T-helper 17 cell (primary cell): ENCODE data around the gene CDYL2. TPM values are rescaled to one million over a fixed set of nuclear protein-coding genes. Genes with fewer than 3 reads are reported as not detected.
A peak's percentile ranks its signal among the peaks of the same experiment; 100 is the strongest.

Experiments
- ATAC-seq: fragments of 150-1000 bp; cut with Tn5 transposase; 2 replicates; pipeline ENCODE4 v1.10.0; 2021; ENCODE audit warnings: mild to moderate bottlenecking, moderate library complexity
- DNase-seq, 3 donors: peaks; one replicate each; pipeline versions ENCODE4 v3.0.0 to v3.0.0-alpha.2; 2020 to 2021
- H3K9me3 ChIP-seq: one replicate; pipeline ENCODE4 v1.7.0; 2013; ENCODE audit warnings: low read length, mild to moderate bottlenecking; ENCODE audit not compliant: control insufficient read depth, poor library complexity, severe bottlenecking
- H3K27ac Mint-ChIP-seq: one replicate; pipeline ENCODE4 v1.8.0; 2022; ENCODE audit warnings: mild to moderate bottlenecking, moderate library complexity, mixed read lengths
- H3K27me3 Mint-ChIP-seq: one replicate; pipeline ENCODE4 v1.8.0; 2022; ENCODE audit warnings: mixed read lengths
- H3K36me3 Mint-ChIP-seq: one replicate; pipeline ENCODE4 v1.8.0; 2022; ENCODE audit warnings: low read depth, mixed read lengths
- H3K4me1 Mint-ChIP-seq: one replicate; pipeline ENCODE4 v1.8.0; 2022; ENCODE audit warnings: mild to moderate bottlenecking, mixed read lengths
- H3K4me3 Mint-ChIP-seq: one replicate; pipeline ENCODE4 v1.8.0; 2022; ENCODE audit warnings: mild to moderate bottlenecking, moderate library complexity, mixed read lengths
- total RNA-seq, 4 donors: library from RNA in 2 of 4; stranded (reverse) in 2 of 4; gene quantifications; one replicate each; pipeline ENCODE4 v1.2.3 and lab custom pipeline; 2022 to 2026

The CDYL2 gene, protein sequence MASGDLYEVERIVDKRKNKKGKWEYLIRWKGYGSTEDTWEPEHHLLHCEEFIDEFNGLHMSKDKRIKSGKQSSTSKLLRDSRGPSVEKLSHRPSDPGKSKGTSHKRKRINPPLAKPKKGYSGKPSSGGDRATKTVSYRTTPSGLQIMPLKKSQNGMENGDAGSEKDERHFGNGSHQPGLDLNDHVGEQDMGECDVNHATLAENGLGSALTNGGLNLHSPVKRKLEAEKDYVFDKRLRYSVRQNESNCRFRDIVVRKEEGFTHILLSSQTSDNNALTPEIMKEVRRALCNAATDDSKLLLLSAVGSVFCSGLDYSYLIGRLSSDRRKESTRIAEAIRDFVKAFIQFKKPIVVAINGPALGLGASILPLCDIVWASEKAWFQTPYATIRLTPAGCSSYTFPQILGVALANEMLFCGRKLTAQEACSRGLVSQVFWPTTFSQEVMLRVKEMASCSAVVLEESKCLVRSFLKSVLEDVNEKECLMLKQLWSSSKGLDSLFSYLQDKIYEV
- total RNA-seq (10 to 100 TPM; 17.0 to 28.3 TPM), total RNA-seq (lab: John Stamatoyannopoulos, UW) (24.2 to 47.6 reads per million in 2 donors)

DNA sequence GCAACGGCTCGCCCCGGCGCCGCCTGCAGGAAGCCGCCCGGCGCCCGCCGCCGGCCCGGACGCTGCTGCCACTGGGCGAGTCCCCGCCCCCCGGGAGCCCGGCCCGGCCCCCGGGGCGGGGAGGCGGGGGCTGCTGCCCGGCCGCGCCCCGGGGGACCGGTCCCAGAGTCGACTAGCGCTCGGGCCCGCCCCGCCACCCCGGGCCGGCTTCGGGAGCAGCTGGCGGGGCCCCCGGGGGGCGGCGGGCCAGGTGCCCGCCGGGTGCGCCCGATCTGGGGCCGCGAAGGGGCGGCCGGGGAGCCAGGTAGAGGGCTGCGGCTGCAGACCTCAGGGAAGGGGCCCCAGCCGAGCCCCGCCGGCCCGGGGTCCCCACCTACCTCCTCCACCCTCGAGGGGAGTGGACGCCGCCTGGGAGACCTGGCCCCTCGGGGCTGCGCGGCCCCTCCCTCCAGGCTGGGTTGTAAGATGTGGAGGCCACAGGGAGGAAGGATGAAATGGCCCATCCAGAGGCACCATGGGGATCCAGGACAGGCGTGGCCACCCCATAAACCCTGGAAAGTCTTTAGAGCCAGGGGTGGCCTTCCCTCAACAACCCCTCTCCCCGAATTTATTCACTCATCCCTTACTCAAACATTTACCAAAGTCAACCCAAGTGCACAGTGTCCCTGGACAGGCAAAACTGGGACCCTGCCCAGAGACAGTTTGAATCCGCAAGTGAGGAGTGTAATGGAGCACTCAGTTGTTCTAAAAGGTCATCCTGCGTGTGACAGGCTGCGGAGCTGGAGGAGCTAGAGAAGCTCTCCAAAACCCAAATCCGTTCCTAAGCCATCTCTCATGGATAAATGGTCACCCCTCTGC, at the start of gene CDYL2:
TSS of gene CDYL2 (minus strand) at position 73 of the 858 bp plus-strand sequence. CDS start 425 bp downstream, outside the sequence.
- H3K36me3 Mint-ChIP-seq = no peaks in the 10 kb centered on the region
- no peaks in the 10 kb centered on the region for H3K27me3 Mint-ChIP-seq
- H3K9me3 ChIP-seq = no peaks in the 10 kb centered on the region
- DNase-seq (peak; percentile 25 to 52 (median 36)), ATAC-seq (peak; percentile 74)
- H3K4me3 Mint-ChIP-seq = peak within 1 kb of the TSS; percentile 91
- H3K4me1 Mint-ChIP-seq = peaks cover 19% of the 10 kb centered on the region
- no peak within 1 kb of the TSS for H3K27ac Mint-ChIP-seq

DNA sequence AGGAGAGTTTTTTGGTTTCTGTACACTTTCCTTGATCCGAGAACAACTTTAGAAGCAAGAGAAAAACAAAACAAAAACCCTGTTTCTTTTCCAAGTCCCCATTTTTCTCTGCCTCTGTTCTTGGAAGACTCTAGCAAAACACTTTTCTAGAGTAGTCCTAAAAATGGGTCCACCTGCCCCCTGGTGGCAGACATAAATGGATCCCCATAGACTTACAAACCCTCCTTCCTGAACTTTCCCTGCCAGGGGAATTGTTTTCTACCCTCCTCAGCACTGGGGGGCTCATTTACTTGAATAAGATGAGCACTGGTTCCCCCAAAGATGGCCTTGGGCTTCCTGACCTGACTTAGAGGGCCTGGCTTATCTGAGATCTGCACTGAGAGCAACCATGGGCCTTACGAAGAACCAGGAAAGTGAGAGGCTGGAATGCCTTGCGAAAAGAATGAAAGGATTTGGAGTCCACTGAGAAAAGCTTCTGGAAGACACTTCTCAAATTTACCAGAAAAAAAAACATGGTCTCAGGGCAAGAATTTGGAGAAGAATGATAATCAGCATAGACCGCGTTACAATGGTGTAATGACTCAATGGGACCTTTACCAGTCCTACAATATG, 48.0 kb upstream of the CDYL2 start:
- H3K9me3 ChIP-seq = no peaks in the 10 kb centered on the region
- Mint-ChIP-seq H3K27me3 (peaks cover 30% of the 10 kb centered on the region), H3K4me3 (no peak overlapping the region), H3K4me1 (no peaks in the 10 kb centered on the region), H3K27ac (no peak overlapping the region), H3K36me3 (no peaks in the 10 kb centered on the region)
- ATAC-seq (no peak), DNase-seq (no peak)

DNA sequence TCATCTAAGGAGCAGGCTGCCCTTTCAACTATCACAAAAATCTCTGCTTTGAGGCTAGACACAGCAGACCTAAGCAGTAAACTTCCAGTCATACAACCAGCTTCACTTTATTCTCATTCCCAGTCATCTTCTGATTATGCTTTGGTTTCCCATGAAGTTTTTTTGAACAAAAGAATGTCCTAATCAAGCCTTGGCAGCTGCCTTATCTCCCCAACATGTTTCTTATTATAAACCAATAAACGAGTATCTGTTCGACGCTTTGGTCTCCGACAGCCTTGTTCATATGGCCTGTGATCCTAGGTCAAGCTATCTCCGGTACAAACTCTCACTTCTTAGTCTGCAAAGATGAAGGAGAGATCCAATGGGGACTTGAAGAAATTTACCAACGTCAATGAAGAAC, 47.4 kb upstream of the CDYL2 start:
- ATAC-seq (no peak), DNase-seq (no peak)
- Mint-ChIP-seq H3K27me3 (peaks cover 29% of the 10 kb centered on the region), H3K4me1 (no peaks in the 10 kb centered on the region), H3K36me3 (no peaks in the 10 kb centered on the region), H3K4me3 (no peak overlapping the region), H3K27ac (no peak overlapping the region)
- no peaks in the 10 kb centered on the region for H3K9me3 ChIP-seq

DNA sequence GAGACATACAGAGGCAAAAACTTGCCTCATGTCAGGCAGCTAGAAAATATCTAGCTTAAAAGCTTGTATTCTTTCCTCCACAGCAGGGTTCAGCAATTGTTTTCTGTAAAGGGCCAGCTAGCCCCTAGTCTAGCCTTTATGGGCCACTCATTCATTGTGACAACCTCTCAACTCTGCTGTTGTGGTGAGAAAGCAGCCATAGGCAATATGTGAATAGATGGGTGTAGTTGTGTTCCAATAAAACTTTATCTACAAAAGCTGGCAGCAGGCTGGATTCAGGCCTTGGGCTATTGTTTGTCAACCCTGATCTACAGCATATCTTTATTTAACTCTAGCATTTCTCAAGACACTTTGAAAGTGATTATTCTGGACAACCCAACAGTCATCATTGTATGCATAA, 46.4 kb upstream of the CDYL2 start:
- DNase-seq (no peak), ATAC-seq (no peak)
- Mint-ChIP-seq H3K36me3 (no peaks in the 10 kb centered on the region), H3K4me3 (no peak overlapping the region), H3K27me3 (peaks cover 29% of the 10 kb centered on the region), H3K4me1 (no peaks in the 10 kb centered on the region), H3K27ac (no peak overlapping the region)
- no peaks in the 10 kb centered on the region for H3K9me3 ChIP-seq

DNA sequence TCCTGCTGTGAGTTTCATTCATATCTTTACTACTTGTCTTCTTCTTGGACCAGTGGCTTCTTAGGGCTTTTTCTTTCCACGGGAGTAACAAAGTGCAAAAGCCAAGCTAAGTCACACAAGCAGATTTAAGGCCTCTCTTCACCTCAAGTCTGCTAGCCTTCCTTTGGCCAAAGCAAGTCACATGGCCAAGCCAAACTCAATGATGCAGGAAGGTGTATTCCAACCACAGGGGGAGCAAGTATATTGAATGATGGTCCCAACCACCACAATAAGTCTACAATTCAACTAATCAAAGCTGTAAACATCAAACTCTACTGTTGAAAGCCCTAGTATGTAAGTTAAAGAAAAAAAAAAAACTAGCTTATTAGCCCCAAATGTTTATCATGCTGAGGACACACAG, 44.5 kb upstream of the CDYL2 start:
- no peak for ATAC-seq
- Mint-ChIP-seq H3K4me3 (no peak overlapping the region), H3K27me3 (peaks cover 12% of the 10 kb centered on the region), H3K27ac (no peak overlapping the region), H3K36me3 (no peaks in the 10 kb centered on the region), H3K4me1 (no peaks in the 10 kb centered on the region)
- no peaks in the 10 kb centered on the region for H3K9me3 ChIP-seq
- DNase-seq = no peak

DNA sequence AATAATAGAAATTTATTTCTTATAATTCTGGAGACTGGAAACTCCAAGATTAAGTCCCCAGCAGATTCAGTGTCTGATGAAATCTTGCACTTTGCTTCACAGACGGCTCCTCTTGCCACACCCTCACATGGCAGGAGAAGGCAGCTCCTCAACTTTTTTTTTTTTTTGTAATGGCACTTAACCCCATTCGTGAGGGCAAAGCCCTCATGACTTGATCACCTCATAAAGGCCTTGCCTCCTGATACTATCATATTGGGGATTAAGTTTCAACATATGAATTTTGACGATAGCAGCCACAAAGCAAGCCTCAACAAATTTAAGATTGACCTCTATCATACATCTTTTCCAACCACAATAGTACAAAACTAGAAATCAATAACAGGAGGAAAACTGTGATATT, 42.3 kb upstream of the CDYL2 start:
- H3K9me3 ChIP-seq = peaks cover 1% of the 10 kb centered on the region
- H3K4me1 Mint-ChIP-seq = no peaks in the 10 kb centered on the region
- DNase-seq = no peak
- ATAC-seq = no peak
- no peak overlapping the region for H3K4me3 Mint-ChIP-seq
- no peak overlapping the region for H3K27ac Mint-ChIP-seq
- H3K27me3 Mint-ChIP-seq = no peaks in the 10 kb centered on the region
- H3K36me3 Mint-ChIP-seq = no peaks in the 10 kb centered on the region

DNA sequence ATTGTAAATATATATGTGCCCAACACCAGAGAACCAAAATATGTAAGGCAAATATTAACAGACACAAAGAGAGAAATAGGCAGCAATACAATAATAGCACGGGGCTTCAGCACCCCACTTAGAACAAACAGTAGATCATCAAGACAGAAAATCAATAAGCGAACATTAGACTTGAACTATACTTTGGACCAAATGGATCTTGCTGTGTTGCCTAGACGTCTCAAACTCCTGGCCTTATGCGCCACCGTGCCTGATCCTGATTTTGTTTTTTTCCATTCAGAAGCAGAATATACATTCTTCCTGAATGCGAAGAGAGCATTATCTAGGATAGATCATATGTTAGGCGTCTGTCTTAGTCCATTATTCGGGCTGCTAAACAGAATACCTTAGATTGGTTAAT, 41.9 kb upstream of the CDYL2 start:
- Mint-ChIP-seq H3K27ac (no peak overlapping the region), H3K27me3 (no peaks in the 10 kb centered on the region)

DNA sequence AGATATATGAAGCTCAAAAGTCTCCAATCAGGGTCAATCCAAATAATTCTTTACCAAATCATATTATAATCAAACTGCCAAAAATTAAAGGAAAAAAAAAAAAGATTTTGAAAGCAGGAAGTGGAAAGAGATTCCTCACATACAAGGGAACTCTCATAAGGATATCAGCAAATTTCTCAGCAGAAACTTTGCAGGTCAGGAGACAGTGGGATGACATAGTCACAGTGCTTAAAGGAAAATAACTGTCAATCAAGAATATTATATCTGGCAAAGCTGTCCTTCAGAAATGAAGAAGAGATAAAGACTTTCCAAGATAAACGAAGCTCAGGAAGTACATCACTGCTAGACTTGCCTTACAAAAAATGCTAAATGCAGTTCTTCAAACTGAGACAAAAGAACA, 40.0 kb upstream of the CDYL2 start:
- Mint-ChIP-seq H3K36me3 (no peaks in the 10 kb centered on the region), H3K27ac (no peak overlapping the region)

More for the DNA sequence above, 41.9 kb upstream of the CDYL2 start:
- Mint-ChIP-seq H3K36me3 (no peaks in the 10 kb centered on the region), H3K4me3 (no peak overlapping the region), H3K4me1 (no peaks in the 10 kb centered on the region)
- no peak for ATAC-seq
- DNase-seq = no peak
- peaks cover 4% of the 10 kb centered on the region for H3K9me3 ChIP-seq

DNA sequence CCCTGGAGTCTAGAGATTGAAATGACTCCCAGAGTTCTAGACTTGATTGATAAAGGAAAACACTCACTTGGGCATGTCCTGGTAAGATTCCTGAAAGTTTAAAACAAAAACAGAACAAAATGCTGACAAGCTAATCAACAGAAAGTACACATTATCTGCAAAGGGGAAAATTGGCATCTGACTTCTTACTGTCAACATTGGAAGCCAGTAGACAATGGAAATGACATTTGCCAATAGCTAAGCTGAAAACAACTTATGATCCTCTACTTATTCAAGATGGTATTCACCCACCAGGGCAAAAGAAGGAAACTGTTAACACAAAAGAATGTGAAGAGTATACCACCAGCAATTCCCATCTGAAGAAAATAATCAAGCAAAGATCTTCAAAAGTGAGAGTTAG, 36.8 kb upstream of the CDYL2 start:
- Mint-ChIP-seq H3K4me1 (no peaks in the 10 kb centered on the region), H3K27ac (no peak overlapping the region), H3K4me3 (no peak overlapping the region), H3K36me3 (no peaks in the 10 kb centered on the region), H3K27me3 (peaks cover 6% of the 10 kb centered on the region)
- peaks cover 4% of the 10 kb centered on the region for H3K9me3 ChIP-seq
- ATAC-seq = no peak
- no peak for DNase-seq

More for the DNA sequence above, 40.0 kb upstream of the CDYL2 start:
- no peaks in the 10 kb centered on the region for H3K27me3 Mint-ChIP-seq
- DNase-seq (no peak), ATAC-seq (no peak)
- no peak overlapping the region for H3K4me3 Mint-ChIP-seq
- H3K4me1 Mint-ChIP-seq = no peaks in the 10 kb centered on the region
- peaks cover 4% of the 10 kb centered on the region for H3K9me3 ChIP-seq

DNA sequence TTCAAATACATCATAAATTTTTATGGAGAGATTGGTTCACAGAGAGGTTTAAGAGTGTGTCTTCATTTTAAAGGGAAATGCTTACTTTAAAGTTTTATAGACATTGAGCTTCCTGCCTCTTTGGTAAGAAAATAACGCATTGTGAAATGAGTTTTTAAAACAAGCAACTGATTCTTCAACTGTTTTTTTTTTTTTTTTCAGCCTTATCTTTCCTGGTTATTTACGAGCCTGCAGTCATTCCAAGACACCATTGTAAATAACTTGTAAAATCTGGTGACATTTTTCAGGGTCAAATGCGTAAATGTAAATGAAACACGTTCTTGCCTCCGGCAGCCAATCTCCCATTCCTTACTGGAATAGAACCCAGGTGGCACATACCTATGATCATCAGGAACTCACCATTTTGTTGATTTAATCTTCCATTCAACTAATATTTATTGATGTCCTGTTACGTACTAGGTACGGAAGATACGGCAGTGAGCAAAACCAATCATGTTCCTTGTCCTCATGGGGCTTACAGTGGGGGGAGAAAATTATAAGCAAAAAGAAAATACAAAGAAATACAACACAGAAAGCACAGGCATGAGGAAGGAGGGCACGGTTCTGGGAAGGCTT, 33.2 kb upstream of the CDYL2 start:
- Mint-ChIP-seq H3K27ac (no peak overlapping the region), H3K4me3 (no peak overlapping the region), H3K36me3 (no peaks in the 10 kb centered on the region), H3K27me3 (peaks cover 38% of the 10 kb centered on the region), H3K4me1 (no peaks in the 10 kb centered on the region)
- DNase-seq (no peak), ATAC-seq (no peak)
- H3K9me3 ChIP-seq = peaks cover 4% of the 10 kb centered on the region

DNA sequence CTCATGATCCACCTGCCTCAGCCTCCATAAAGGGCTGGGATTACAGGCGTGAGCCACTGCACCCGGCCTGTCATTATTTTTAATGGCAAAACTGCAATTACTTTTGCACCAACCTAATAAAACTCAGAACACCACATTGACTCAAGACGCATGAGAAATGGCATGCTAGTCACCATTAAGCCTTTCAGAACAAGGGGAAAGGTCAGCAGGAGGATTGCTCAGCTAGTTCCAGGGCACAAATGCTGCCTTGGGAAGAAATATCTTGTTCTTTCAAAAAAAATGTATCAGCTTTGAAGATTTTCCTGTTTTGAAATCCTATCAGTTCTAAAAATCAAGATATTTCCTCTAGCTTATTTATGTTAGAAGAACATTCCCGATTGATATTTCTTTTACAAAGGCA, 32.4 kb upstream of the CDYL2 start:
- H3K27me3 Mint-ChIP-seq = peaks cover 41% of the 10 kb centered on the region
- H3K4me3 Mint-ChIP-seq = no peak overlapping the region
- ATAC-seq = no peak
- DNase-seq = no peak
- no peaks in the 10 kb centered on the region for H3K36me3 Mint-ChIP-seq
- H3K9me3 ChIP-seq = peaks cover 4% of the 10 kb centered on the region
- no peak overlapping the region for H3K27ac Mint-ChIP-seq
- no peaks in the 10 kb centered on the region for H3K4me1 Mint-ChIP-seq

DNA sequence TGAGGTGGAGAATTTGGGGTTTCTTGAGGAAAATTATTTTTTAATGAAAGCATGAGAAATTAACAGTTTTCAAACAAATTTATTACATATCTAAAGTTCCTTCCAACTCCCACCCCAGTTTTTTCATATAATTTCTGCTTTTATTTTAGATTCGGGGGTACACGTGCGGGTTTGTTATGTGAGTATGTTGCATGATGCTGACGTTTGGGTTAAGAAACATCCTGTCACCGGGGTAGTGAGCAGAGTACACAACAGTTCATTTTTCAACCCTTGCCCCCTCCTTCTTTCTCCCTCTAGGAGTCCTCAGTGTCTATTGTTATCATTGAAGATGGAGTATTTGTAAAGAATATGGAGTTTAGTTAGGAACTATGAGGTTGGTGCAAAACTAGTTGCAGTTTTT, 31.8 kb upstream of the CDYL2 start:
- no peaks in the 10 kb centered on the region for H3K4me1 Mint-ChIP-seq
- no peaks in the 10 kb centered on the region for H3K9me3 ChIP-seq

DNA sequence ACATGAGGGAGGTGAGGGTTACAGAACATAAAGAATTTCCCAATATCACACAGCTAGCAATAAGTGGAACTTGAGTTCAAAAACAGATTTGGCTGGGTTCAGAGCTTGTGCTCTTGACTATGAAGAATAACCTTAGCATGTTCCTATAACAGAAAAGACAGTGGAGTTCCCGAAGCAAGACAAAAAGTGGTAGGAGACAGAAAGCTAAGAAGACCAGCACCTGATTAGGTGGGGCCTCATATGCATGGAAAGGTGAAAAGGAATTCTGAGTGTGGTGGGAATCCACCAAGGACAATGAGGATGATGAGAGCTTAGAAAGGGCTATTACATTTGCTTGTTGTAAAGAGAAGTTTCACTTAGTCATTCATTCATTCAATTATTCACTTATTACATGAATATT, 26.6 kb upstream of the CDYL2 start:
- no peak for DNase-seq
- no peak for ATAC-seq
- no peaks in the 10 kb centered on the region for H3K9me3 ChIP-seq
- Mint-ChIP-seq H3K27ac (no peak overlapping the region), H3K36me3 (peaks cover 4% of the 10 kb centered on the region), H3K27me3 (peaks cover 73% of the 10 kb centered on the region), H3K4me3 (no peak overlapping the region), H3K4me1 (no peaks in the 10 kb centered on the region)

More for the DNA sequence above, 31.8 kb upstream of the CDYL2 start:
- DNase-seq = no peak
- Mint-ChIP-seq H3K36me3 (no peaks in the 10 kb centered on the region), H3K27ac (no peak overlapping the region), H3K4me3 (no peak overlapping the region), H3K27me3 (peaks cover 48% of the 10 kb centered on the region)
- no peak for ATAC-seq
